GM19395 (cell line): ENCODE data around the gene LRP3.

ENCODE experiments used
- ATAC-seq: cut with Tn5 transposase; IDR thresholded peaks from one replicate; pipeline ENCODE4 v1.9.1; 2021; ENCODE audit warnings: mild to moderate bottlenecking, moderate library complexity; ENCODE audit not compliant: unreplicated experiment

Gene LRP3

DNA sequence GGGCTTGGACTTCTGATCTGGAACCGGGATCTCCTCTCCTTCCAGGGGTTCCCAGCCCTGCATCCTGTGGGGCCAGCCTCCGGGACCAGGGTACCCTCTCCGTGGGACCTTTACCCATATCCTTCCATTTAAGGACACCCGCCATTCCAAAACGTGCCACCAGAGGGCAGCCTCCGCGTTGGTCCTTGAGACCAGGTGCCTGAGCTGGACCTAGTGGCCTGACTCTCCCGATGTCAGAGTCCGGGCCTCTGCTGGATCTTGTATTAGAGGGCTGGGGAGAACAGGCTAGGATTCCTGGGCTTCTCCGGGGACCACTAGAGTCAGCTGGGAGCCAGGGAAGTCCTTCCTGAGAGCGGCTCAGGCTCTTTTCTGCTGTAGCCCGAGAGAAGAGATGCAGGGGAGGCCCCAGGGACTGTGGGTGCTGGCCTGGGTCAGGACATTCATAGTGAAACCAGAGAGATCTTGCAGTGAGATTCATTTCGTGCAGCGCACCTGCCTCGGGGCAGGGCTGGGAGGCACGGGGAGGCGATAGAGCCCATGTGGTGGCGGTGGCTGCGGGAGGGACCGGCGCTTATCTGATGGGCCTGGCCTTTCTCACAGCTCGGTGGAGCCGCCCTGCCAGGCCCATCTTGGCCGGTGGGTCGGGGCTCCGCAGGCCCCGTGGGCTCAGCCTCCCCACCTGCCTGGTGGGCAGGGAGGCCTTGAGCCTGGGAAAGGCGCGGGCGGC, 41.3 kb downstream of the LRP3 start:
- peak; percentile 98 for ATAC-seq

DNA sequence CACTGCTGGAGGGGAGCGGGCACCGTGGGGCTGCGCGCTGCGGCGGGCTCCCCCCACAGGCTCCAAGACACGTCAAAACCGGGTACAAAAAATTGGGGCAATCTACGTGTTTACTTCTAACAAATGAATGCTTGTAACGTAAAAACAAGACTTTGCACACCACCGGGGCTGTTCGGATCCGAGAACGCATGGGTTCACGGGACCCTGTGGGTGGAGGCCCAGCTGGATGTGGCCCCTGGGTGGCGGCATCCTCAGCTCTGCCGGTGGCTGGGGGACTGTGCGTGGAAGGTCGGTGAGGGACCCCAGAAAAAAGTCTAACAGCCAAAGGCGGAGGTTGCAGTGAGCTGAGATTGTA, 41.8 kb downstream of the LRP3 start:
- ATAC-seq = no peak

DNA sequence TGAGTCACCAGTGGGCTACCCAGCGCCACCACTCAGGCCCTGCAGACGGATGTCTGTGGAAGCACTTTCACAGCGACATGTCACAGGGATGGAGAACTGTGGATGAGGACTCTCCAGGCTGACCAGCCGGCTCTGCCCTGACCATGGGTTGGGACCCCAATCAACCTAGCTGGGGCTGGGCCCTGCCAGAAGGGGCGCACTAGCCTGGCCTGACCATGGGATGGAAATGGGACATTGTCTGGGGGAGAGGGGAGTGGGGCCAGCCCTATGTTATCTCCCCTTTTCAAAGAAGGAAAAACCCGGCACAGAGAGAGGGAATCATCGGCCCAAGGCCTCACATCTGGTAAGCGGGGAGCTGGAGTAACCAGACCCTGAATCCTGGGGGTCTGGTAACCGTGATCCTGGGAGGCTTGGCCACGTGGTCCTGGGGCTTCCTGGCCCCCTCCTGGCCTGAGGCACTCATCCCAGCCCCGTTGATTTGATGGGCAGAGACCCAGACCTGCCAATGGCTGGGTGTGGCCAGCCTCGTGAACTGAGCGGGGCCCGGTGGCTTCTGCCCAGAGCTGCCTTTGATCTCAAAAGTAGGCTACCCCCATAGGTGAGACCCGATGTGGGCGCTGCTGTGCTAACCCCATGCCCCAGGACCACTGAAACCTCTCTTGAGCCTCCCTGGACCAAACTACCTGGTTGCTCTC, 42.7 kb downstream of the LRP3 start:
- no peak for ATAC-seq

DNA sequence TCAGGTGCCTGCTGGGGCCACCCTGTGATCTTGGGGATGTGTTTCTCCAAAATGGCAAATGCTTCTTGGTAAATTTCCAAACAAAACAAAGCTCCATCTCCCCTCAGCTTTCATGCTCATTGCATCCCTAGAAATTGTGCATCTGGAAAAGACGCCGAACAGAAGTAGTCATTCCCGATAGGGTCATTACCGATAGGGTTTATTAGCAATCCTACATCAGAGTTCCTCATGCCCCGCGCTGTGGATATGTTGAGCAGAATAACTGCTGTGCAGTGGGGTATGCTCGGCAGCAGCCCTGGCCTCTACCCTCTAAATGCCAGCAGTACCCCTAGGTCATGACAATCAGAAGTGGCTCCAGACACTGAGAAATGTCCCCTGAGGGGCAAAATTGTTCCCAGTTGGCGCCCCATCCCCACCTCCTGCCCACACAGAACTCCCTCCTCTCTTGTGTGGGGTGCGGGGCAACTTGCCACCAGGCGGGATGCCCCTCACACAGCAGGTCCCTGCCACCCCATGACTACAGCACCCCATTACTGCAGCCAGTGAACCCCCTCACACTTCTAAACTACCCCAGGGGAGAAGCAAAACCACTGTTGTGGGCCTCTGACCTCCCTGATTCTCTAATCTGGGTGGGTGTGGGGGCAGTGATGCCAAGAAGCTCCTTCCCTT, 44.5 kb downstream of the LRP3 start:
- no peak for ATAC-seq

DNA sequence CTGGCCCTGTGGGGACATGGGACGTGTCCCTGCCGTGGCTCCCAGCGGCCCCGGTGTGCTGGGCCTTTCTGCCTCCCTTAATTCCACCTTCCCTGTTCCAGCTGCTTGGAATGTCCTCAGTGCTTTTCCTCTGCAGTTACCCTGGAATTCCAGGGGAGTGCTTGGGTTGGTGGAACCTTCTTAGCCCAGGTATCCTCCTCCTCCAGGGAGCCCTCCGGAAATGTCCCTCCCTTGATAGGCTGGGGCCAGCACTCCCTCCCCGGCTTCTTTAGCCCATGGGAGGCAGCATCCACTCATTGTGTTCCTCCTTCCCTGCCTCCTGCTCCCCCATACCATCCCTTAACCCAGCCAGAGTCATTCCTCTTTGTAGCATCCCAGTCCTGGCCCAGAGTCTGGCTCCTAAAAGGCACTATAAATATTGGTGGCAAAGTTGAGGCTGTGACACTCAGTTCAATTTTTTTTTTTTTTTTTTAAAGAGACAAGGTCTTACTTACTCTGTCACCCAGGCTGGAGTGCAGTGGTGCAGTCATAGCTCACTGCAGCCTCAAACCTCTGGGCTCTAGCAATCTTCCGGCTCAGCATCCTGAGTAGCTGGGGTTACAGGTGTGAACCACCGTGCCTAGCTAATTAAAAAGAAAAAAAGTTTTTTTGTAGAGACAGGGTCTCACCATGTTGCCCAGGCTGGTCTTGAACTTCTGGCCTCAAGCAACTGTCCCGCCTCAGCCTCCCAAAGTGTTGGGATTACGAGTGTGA, 45.3 kb downstream of the LRP3 start:
- no peak for ATAC-seq

DNA sequence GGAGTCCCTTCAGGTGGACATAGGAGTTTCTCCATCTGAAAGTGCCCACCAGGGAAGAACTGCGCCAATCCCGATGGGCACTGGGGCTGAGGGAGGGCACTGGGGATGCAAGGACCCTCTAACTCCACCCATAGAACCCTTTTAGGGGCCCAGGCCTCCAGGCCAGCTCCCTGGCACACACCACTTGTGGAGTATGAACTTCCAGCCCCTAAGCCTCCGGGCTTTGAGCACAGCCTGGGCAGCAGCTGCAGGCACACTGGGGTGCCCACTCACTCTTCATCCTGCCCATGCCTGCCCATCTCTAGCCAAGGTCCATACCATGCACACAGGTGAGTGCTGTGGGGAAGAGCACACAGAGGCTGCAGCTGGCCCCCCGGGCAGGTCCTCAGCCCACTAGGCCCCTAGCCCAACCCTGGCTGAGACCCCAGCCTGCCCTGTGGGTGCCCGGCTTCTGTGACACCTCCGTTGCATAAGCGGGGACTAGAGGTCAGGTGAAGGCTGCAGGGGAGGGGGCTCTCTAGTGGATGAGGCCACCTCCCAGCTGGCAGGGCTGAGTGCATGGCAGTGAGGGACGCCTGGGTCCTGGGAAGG, 46.1 kb downstream of the LRP3 start:
- ATAC-seq = no peak

DNA sequence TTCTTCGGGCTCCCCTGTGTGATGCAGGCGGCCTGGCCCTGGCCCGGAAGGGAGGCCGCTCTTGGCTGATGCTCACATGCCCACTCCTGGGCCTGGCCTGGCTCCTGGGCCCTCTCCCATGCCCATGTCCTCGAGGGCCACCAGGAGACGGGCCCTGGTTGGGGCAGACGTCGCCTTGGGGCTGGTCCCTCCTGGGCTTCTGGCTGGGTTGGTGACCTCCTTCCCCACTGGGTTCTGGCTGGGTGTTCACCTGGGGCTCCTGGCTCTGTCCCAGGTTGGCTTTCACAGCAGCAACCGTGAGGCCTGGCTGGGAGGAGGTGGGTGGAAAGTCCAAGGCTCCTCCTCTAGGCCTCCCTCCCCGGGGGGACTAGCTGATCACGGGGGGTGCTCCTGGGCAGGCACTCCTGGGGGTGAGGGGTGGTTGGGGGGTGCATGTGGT, 47.0 kb downstream of the LRP3 start:
- no peak for ATAC-seq

DNA sequence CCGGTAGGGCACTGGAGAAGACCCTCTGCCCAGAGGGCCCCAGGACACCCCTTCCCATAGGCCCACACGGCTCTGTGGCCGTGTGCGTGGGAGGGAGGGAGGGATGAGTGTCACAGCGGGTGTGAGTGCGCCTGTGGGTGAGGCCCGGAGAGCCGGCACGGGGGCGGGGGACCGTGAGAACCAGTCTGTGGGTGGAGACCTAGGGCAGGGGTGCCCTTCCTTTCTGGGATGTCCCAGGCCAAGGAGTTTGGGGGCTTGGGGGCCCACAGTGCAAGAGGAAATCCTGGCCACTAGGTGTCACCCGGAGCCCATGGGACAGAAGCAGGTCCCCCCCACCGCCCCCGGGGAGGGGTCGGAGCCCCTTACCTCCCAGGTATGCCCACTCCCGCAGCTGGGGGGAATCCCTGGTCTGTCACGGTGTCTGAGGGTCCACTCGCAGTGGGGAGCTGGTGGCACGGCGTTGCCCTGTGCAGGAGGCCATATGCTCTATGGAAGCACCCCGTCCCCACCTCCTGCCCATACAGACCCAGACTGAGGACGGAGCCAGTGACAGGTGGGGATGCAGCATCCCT, 47.5 kb downstream of the LRP3 start:
- no peak for ATAC-seq

DNA sequence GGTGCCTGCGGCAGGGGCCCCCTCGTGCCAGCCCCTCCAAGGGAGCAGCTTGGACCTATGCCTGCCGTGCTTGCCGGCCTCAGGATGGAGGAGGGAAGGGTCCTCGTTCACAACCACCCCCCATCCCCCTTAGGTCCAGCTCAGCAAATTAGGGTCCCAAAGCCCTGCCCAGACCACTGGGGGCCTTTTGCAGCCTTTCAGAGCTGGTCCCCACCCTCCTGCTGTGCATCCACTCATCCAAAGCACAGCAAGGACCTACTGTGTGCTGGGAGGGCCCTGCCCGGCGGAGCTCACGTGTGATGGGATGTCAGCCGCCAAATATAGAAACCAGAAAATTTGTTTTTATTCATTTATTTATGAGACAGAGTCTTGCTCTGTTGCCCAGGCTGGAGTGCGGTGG, 48.0 kb downstream of the LRP3 start:
- no peak for ATAC-seq

DNA sequence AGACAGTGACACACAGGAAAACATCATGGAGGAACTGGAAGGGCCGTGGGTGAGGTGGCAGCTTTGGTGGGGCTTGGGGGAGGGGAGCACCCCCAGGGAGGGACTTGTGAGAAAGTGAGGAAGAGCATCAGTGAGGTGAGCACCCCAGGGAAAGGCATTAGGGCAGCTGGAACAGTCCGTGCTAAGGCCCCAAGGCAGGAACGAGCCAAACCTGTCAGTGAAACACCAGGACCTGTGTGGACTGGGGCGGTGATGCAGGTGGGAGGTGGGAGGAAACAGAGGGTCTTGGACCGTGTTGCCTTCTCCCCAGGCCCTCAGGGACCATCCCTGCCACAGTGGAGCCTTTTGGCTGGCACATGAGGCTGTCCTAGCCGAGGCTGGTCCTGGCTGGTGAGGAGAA, 48.8 kb downstream of the LRP3 start:
- ATAC-seq = no peak

DNA sequence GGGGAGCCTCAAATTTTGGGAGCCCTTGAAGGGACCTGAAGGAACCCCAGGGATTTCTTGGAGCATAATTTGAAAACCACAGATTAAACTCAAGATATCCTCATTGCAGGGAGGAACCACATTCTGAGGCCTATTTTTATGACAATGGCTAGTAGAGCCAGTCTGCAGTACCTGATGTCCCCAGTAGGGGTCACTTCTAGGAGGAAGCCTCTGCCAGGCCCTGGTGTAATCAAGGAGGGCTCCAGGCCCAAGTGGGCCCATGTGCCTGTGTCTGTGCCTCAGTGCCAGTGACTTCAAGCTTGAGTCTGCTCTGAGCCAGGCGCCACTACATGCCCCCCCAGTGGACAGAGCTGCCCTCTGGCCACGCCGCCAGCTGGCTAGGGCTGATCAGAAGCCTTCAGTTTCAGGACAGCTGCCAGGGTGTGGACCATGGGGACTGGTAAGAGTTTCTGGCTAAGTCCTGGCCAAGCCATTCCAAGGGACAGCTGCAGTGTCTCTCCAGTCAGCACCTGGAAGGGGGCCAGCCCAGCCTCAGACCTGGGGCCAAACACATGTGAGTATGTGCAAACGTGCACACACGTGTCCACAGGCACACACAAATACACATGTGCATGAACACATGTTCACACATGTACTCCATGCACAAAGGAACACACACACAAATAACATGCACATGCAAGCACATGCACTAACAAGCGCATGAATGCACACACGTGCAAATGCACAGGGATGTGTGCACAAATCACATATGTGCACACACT, 52.0 kb downstream of the LRP3 start:
- ATAC-seq = no peak

DNA sequence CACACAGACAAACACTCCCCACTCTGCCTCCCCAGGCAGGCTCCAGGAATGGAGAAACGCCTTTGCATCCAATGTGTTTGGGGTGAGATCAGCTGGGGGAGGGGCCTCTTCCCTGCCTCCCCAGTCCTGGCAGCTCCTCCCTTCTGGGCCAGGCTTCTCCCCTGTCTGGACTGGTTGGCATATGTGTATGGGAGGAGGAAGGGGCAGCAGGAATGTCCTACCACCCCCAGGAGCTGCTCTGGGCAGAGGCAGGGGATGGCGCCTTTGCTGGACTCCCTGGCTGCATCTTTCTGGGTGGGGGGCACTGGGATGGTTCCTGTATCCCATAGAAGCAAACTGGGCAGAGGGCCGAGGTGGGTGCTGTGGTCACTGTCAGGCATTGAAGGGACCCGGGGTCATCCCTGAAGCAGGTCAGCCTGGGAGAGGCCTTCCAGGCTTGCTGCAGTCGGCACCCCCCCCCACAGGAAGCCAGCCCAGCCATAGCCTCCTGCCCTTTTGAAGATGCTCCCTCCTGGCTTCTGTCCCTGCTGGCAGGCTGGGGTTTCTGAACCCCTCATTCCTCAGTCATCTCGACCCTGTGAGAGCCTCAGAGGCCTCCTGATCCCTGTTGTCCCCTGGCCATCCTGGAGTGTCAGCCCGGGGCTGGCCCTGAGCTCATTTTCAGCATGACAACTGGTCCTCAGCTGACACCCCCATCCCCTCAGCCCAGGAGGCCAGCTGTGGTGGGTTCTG, 52.7 kb downstream of the LRP3 start:
- ATAC-seq = no peak

DNA sequence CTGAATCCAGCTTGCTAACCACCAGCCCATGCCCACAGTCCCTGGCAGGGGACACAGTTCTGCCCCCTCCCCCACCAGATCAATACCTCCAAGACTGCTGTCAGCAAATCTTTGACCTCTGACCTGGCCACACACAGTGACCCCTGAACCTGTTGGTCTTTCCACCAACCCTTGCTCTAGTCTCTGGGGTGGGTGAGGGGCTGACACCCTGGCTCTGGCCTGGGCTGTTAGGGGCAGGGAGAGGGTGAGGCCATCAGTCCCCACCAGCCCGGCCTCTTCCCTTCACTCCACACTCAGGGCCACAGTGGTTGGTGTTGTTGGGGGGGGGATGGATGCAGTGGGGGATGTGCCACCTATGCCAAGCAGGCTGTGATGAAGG, 53.3 kb downstream of the LRP3 start:
- no peak for ATAC-seq

DNA sequence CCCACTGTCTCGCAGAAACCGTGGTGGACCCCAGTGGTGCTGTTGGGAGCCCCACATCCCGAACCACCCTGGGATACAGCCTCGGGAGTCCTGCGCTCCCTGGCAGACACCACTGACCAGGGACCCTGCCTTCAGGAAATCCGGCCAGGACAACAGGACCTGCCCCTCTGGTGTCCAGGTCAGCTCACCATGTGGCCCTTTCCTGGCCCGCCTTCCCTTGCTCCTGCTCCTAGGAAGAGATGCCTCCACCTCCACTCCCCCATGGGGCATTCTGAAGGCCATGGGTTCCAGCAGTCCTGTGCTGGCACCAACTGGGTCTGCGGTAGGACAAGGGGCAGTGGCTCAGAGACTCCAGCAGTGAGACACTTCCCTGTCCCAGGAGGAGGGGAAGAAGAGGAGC, 54.0 kb downstream of the LRP3 start:
- ATAC-seq = no peak

DNA sequence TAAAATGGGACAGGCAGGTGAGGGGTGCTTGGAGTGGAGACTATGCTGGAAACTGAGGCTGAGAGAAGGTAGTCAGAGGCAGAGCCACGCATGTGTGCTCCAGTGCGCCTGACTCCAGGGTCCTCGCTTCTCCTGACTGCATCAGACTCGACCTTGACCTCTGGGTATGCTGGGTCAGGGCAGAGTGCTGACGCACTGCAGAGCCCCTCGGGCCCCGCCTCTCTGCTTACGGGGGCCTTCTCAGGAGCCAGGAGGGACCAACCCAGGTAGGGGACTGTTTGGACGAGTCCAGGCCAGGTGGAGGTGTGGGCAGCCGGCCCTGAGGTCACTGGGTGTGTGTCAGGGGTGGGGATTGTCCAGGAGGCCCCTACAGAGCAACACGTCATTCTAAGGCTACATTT, 54.4 kb downstream of the LRP3 start:
- no peak for ATAC-seq

DNA sequence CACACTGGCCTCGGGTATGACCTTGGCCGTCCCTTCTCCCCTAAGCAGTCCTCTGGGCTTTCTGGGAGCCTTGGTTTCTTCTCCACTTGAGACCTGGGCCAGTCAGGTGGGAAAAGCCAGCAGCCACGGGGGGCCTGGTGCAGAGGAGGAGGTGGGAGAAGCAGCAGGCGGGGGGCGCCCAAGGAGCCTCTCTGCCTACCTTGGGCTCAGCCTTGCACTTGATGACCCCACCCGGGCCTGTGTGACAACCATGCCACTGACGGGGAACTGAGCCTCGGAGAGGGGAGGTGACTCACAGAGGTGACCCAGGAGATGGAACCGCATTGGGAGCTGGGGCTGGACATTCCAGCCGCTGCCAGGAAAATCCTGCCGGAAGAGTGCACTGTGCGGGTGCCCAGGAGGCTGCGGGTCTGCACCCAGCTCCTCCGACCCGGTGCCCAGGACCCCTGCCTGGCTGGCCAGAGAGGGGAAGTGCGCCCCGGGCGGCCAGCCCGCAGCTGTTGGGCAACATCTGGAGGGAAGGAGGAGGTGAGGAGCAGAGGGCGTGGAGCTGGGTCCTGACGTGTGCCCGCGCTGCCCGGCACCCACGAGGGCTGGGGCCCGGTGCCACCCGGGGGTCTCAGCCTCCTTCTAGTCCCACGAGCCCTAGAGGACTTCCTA, 55.0 kb downstream of the LRP3 start:
- ATAC-seq = no peak

DNA sequence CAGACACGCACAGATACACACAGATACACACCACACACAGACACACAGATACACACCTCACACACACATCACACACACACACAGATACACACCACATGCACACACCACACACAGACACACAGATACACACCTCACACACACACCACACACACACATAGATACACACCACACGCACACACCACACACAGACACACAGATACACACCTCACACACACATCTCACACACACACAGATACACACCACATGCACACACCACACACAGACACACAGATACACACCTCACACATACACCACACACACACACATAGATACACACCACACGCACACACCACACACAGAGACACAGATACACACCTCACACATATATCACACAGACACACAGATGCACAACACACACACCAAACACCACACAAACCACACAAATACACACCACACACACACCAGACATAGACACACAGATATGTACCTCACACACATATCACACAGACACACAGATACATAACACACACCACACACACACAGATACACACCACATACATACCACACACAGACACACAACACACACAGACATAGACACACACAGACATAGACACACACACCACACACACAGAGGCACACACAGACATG, 55.7 kb downstream of the LRP3 start:
- ATAC-seq = no peak

DNA sequence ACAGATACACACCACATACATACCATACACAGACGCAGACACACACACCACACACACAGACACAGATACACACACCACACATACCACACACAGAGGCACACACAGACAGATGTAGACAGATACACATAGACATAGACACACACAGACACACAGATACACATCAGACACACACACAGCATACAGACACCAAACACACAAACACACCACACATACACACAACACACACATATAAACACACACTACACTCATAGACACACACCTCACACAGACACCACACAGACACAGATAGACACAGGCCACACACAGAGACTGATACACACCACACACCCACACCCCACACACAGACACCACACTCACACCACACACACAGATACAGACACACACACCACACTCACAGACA, 56.4 kb downstream of the LRP3 start:
- ATAC-seq = no peak
